Right lobe of liver (tissue), 4 donors: Measurements from ENCODE around the gene WDR5B.
A peak's percentile ranks its signal among the peaks of the same experiment; 100 is the strongest.

Source experiments
- CTCF ChIP-seq, 4 donors: fragments of 200-600 bp in 3 of 4; fragments of 450-650 bp in 1 of 4; IDR thresholded peaks; one replicate each; pipeline versions ENCODE4 v1.5.1 to v1.8.0; 2016 to 2022; ENCODE audit warnings: antibody characterized with exemption in 4 of 4, mild to moderate bottlenecking in 2 of 4
- POLR2A ChIP-seq: fragments of 450-650 bp; IDR thresholded peaks from one replicate; pipeline ENCODE4 v1.6.1; 2017; ENCODE audit warnings: antibody characterized with exemption, mild to moderate bottlenecking
- donor health status: DM: no; HTN: no; CAD: no.
- donor health status: DM: no; HTN: no; CAD: no.
- donor health status: DM: no; HTN: yes; CAD: no.

- peak; percentile 68 to 73 (median 70) for TF ChIP-seq CTCF (IDR thresholded peaks at IDR 0.05)
- TF ChIP-seq POLR2A = no peak
Observed at GRCh38 chr3:122392868-122393844, 22.7 kb downstream of the WDR5B start.
